ENCODE data around the gene ELAVL1.
"Not testable (repeated sequence)": the region's sequence is repeated elsewhere in the genome, so short reads cannot be mapped to it uniquely, and the experiment has no call there.

ELAVL1 gene

GRCh38 chr19:7932276-7932929, 73.0 kb downstream of the ELAVL1 start:
- H3K4me3 ChIP-seq (ENCODE audit: low read depth, low read length) = no peak overlapping the region
- no peak for TF ChIP-seq CTCF (IDR thresholded peaks at IDR 0.05; ENCODE audit: low read depth, low read length)

- no peak for TF ChIP-seq CTCF (IDR thresholded peaks at IDR 0.05; ENCODE audit: low read depth, low read length)
- no peak overlapping the region for H3K4me3 ChIP-seq (ENCODE audit: low read depth, low read length)
Measured at GRCh38 chr19:7931221-7932061, 74.0 kb downstream of the ELAVL1 start.

- no peak overlapping the region for H3K4me3 ChIP-seq (ENCODE audit: low read depth, low read length)
- no peak for TF ChIP-seq CTCF (IDR thresholded peaks at IDR 0.05; ENCODE audit: low read depth, low read length)
Measured at GRCh38 chr19:7930765-7931164, 74.7 kb downstream of the ELAVL1 start.

- not testable (repeated sequence) for H3K4me3 ChIP-seq (ENCODE audit: low read depth, low read length)
Measured at GRCh38 chr19:7930030-7930429, 75.4 kb downstream of the ELAVL1 start.

- TF ChIP-seq CTCF (IDR thresholded peaks at IDR 0.05; ENCODE audit: low read depth, low read length) = peak; percentile 43
- no peak overlapping the region for H3K4me3 ChIP-seq (ENCODE audit: low read depth, low read length)
Measured at GRCh38 chr19:7928741-7929701, 76.4 kb downstream of the ELAVL1 start.

GRCh38 chr19:7928334-7928706, 77.1 kb downstream of the ELAVL1 start:
- H3K4me3 ChIP-seq (ENCODE audit: low read depth, low read length) = no peak overlapping the region
- TF ChIP-seq CTCF (IDR thresholded peaks at IDR 0.05; ENCODE audit: low read depth, low read length) = no peak

GRCh38 chr19:7927605-7928333, 77.7 kb downstream of the ELAVL1 start:
- no peak overlapping the region for H3K4me3 ChIP-seq (ENCODE audit: low read depth, low read length)
- no peak for TF ChIP-seq CTCF (IDR thresholded peaks at IDR 0.05; ENCODE audit: low read depth, low read length)

All from WI38 (cell line).